ENCODE results near the gene TBCCD1.

DNA sequence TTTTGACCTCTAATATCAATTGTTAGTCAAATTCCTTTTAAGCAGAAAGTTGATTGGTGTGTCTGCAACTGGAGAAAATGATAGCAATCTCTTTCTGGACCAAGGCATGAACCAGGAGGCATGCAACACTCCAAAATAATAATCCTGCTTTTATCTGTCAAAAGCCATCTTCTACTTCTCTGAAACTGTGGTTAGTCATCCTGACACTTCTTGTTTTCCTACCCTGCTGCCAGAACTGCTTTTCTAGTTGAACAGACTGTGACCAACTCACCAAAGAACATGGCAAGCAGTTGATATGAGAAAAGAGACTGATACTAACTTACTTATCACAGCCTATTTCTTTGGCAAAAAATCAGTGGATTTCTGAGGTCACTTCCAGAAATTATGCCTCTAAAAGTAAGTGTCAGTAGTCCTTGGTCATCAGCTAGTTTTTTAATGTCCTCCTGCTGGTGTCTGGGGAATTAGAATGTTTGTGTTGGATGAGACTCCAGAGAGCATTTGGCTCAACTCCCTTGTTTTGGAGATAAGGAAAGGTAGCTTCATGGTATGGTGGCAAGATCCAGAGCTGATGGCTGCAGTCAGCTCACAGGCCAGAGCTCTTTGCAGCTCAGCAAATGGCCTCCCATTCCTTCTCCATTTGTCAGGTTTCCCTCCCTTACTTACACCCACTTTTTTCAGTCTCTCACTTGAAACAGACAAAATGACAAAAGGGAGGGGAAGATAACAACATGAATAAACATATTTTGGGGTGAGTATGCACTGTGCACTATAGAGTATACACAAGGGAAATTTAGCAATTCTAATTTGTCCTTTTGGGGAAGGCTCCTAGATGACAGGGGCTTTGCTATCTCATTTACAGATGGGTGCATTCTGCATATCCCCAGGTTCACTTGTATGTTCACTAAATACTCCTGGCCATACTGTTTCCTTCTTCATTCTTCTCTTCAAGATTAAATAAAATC is 30.0 kb downstream of the TBCCD1 start:
- TF ChIP-seq, protein P1, sequence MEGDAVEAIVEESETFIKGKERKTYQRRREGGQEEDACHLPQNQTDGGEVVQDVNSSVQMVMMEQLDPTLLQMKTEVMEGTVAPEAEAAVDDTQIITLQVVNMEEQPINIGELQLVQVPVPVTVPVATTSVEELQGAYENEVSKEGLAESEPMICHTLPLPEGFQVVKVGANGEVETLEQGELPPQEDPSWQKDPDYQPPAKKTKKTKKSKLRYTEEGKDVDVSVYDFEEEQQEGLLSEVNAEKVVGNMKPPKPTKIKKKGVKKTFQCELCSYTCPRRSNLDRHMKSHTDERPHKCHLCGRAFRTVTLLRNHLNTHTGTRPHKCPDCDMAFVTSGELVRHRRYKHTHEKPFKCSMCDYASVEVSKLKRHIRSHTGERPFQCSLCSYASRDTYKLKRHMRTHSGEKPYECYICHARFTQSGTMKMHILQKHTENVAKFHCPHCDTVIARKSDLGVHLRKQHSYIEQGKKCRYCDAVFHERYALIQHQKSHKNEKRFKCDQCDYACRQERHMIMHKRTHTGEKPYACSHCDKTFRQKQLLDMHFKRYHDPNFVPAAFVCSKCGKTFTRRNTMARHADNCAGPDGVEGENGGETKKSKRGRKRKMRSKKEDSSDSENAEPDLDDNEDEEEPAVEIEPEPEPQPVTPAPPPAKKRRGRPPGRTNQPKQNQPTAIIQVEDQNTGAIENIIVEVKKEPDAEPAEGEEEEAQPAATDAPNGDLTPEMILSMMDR (IDR thresholded peaks at IDR 0.05; ENCODE audit: control extremely low read depth in 1 of 3, insufficient read depth in 1 of 3, low read depth in 1 of 3, low read length in 3 of 3), result no peak
- no peak for TF ChIP-seq PHF8 (conservative IDR thresholded peaks at IDR 0.05; ENCODE audit: low read depth, low read length)
- TF ChIP-seq POLR2A (IDR thresholded peaks at IDR 0.05; ENCODE audit: control extremely low read depth in 1 of 2, low read depth in 2 of 2, low read length in 2 of 2), result no peak
- no peak for TF ChIP-seq POLR2AphosphoS5 (IDR thresholded peaks at IDR 0.05; ENCODE audit: low read depth, low read length)
- TF ChIP-seq CREB1 (IDR thresholded peaks at IDR 0.05), result no peak
- no peak for TF ChIP-seq CBX8 (IDR thresholded peaks at IDR 0.05; ENCODE audit: borderline replicate concordance, low read depth, low read length)
- no peak for TF ChIP-seq NRF1 (IDR thresholded peaks at IDR 0.05; ENCODE audit: low read depth, low read length)
- no peak for TF ChIP-seq EP300 (IDR thresholded peaks at IDR 0.05; ENCODE audit: borderline replicate concordance in 1 of 2, low read depth in 2 of 2, low read length in 2 of 2)
- no peak for TF ChIP-seq SUZ12 (IDR thresholded peaks at IDR 0.05; ENCODE audit: low read length)
- no peak for TF ChIP-seq RAD21 (IDR thresholded peaks at IDR 0.05 in 1 of 2, conservative IDR thresholded peaks at IDR 0.05 in 1 of 2; ENCODE audit: low read depth in 2 of 2, low read length in 2 of 2)
- TF ChIP-seq ASH2L (IDR thresholded peaks at IDR 0.05; ENCODE audit: low read length), result no peak
- no peak for TF ChIP-seq EZH2 (IDR thresholded peaks at IDR 0.05; ENCODE audit: low read depth, low read length, severe bottlenecking)
